ENCODE data around the gene SMYD3.
"Not testable (repeated sequence)": the region's sequence is repeated elsewhere in the genome, so short reads cannot be mapped to it uniquely, and the experiment has no call there.

SMYD3 gene

DNA sequence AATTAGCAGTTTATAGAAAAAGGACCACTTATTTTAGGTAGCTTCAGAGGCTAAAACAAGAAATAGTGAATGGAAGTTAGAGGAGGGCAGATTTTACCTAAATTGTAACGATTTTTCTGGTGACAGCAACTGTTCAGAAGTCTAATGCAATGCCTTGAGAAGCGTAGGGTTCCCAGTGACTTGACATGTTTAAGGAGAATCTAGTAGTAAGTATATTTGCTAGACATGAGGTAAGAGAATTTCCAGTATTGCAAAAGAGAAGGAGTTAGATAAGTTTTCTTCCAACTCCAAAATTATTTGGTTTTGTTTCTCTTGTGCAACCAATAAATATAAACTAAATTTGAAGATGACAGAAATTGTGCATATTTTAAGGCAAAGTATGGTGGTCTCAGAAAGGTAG is 140.0 kb downstream of the SMYD3 start:
- in situ Hi-C loops (cut with MboI; ENCODE audit: low sequenced_read_pairs): no loop called here

DNA sequence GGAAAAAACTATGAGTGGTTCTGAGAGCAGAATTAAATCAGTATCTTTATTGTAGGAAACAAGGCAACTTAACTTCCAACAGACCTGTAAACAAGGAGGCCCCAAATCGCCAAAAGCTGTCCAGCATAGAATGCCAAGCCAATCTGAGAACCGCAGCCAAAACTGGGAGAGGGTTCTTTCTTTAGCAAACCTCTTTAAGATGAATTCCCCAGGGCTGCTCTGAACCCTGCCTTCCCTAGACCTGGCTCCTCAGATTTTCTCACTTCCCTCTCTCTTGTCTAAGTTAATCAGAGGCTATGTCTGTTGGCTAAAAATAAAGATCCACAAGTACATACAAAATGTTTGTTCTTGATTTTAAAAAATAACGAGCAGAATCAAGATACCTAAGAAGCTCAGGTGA is 141.4 kb downstream of the SMYD3 start:
- in situ Hi-C loops (cut with MboI; ENCODE audit: low sequenced_read_pairs): no loop called here

GRCh38 chr1:246364415-246364941 is 142.6 kb downstream of the SMYD3 start:
- in situ Hi-C loops (cut with MboI; ENCODE audit: low sequenced_read_pairs): no loop called here

DNA sequence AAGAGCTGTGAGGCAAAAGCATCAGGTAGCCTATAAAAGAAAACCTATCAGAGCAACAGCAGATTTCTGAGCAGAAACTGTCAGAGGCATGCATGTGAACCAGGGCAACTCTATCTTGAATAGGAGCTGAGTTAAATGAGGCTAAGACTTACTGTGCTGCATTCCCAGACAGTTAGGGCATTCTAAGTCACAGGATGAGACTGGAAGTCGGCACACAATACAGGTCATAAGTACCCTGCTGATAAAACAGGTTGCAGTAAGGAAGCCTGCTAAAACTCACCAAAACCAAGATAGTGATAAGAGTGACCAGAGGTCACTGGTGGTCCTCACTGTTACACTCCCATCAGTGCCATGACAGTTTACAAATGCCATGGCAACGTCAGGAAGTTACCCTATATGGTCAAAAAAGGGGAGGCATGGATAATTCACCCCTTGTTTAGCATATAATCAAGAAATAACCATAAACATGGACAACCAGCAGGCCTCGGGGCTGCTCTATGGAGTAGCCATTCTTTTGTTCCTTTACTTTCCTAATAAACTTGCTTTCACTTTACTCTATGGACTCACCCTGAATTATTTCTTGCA is 150.0 kb downstream of the SMYD3 start:
- in situ Hi-C loops (cut with MboI; ENCODE audit: low sequenced_read_pairs): not testable (repeated sequence)

DNA sequence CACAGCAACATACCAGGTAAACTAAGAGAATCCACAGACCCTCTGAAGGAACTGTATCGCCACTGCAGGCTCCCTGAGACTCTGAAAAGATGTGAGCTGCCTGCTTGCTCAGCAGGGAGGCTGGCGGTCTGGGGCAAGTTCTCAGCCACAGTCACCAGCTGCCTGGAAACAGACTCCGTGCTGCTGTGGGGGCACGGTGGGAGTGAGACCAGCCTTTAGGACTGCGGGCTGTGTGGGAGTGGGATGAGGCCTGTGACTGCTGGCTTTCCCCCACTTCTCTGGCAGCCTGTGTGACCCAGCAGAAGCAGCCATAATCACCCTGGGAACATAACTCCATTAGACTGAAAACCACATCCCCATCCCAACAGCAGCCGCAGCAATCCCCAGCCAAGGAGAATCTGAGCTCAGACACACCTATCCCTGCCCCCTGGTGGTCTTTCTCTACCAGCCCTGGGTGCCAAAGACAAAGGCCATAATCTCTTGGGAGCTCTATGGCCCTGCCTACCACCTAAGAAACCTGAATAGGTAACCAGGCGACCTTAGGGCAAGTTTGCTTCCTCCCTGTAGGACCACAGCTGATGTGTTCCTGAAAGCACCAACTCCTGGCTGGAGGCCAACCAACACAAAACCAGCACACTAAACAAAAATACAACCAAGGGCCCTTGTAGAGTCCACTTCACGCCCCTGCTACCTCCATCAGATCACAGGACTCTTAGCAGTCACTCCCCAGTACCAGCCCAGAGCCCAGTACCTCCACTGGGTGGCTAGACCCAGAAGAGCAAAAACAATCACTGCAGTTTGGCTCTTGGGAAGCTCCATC is 151.5 kb downstream of the SMYD3 start:
- in situ Hi-C loops (cut with MboI; ENCODE audit: low sequenced_read_pairs): no loop called here

DNA sequence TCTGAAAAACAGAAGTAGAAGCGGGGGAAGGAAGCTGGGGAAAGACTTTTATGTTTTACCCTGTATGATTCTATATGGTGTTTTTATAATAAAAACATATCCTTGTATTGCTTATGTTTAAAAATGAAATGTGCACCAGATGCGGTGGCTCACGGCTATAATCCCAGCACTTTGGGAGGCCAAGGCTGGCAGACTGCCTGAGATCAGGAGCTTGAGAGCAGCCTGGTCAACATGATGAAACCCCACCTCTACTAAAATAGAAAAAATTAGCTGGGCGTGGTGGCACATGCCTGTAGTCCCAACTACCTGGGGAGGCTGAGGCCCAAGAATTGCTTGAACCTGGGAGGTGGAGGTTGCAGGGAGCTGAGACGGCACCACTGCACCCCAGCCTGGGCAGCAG is 155.4 kb downstream of the SMYD3 start:
- in situ Hi-C loops (cut with MboI; ENCODE audit: low sequenced_read_pairs): no loop called here

DNA sequence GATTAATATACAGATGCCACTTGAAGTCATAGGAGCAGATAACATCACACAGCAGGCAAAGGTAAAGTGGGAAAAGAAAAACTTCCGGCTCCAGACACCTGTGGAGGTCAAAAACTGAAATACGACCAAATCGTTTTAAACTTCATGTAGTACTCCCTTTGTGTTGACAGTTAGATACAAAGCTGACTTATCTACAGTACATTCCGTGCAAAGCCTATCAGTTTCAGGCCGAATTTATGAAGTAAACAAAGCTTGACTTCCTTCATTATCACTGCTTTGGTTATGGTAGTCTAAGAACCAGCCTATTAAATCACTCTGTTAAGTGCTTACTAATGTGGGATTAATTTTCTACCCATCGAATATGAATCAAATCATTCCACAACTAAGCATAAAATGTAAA is 156.3 kb downstream of the SMYD3 start:
- in situ Hi-C loops (cut with MboI; ENCODE audit: low sequenced_read_pairs): no loop called here

GRCh38 chr1:246343937-246344336 is 163.1 kb downstream of the SMYD3 start:
- in situ Hi-C loops (cut with MboI; ENCODE audit: low sequenced_read_pairs): no loop called here

GRCh38 chr1:246343251-246343650 is 163.8 kb downstream of the SMYD3 start:
- in situ Hi-C loops (cut with MboI; ENCODE audit: low sequenced_read_pairs): no loop called here

DNA sequence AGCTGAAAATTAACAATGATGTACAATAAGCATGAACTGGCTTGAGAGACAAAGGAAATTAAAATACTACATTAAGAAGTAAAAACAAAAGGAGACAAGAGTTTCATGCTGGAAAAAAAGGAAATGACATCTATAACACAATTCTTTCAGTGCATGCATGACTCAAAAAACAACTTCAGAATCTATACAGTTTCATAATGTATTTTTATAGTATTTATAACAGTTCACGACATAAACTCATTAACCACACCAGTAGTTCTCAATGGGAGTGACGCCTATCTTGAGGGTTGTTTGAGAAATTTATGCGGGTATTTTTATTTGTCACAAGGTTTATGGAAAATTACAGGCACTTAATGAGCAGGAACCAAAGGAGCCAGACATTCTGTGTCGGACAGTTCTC is 168.5 kb downstream of the SMYD3 start:
- in situ Hi-C loops (cut with MboI; ENCODE audit: low sequenced_read_pairs): no loop called here

- in situ Hi-C loops (cut with MboI; ENCODE audit: low sequenced_read_pairs): no loop called here
Measured at GRCh38 chr1:246338098-246338497, 169.0 kb downstream of the SMYD3 start.

DNA sequence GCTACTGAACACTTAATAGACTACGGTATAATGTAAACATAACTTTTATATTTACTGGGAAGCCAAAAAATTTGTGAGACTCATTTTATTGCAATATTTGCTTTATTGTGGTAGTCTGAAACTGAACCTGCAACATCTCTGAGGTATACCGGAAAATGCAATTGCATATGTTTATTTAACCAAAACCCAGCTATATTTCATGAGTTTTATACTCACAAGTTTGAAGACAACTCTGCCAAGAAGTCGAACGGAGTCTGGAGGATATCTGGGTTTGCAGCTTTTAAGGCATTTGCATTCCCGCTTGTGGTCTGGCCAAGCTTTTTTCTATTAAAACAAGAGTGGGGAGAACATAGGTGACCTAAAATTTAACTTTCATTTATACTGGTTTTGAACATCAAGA is 171.9 kb downstream of the SMYD3 start:
- in situ Hi-C loops (cut with MboI; ENCODE audit: low sequenced_read_pairs): no loop called here

DNA sequence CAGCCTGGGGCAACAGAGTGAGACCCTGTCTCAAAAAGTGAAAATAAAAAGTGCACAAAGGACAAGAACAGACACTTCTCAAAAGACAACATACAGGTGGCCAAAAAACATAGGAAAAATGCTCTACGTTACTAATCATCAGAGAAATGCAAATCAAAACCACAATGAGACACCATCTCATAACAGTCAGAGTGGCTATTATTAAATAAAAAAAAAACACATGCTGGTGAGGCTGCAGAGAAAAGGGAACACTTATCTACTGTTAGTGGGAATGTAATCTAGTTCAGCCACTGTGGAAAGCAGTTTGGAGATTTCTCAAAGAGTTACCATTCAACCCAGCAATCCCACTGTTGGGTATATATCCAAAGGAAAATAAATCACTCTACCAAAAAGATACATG is 173.2 kb downstream of the SMYD3 start:
- in situ Hi-C loops (cut with MboI; ENCODE audit: low sequenced_read_pairs): no loop called here

GRCh38 chr1:246332078-246332477 is 175.0 kb downstream of the SMYD3 start:
- in situ Hi-C loops (cut with MboI; ENCODE audit: low sequenced_read_pairs): no loop called here

DNA sequence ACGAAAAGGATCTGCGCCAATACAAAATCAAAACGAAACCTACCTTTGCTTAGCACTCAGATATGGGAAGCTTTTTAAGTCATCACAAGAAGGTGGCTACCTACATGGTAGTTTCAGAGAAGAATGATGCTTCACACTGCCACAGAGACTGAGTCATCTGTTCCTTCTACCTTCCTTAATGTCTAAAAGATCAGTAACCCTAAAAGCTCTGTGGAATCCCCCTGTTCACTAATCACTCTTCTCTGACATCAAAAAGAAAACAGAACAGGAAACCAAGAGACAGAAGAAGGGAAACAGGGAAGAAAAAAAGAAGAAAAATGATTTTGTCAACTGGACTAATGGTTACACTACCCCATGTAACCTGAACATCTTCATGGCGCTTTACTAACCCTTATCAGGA is 177.2 kb downstream of the SMYD3 start:
- in situ Hi-C loops (cut with MboI; ENCODE audit: low sequenced_read_pairs): no loop called here

- in situ Hi-C loops (cut with MboI; ENCODE audit: low sequenced_read_pairs): not testable (repeated sequence)
Measured at GRCh38 chr1:246329292-246329691, 177.8 kb downstream of the SMYD3 start.

- in situ Hi-C loops (cut with MboI; ENCODE audit: low sequenced_read_pairs): no loop called here
Measured at GRCh38 chr1:246324711-246325110, 182.4 kb downstream of the SMYD3 start.

- in situ Hi-C loops (cut with MboI; ENCODE audit: low sequenced_read_pairs): not testable (repeated sequence)
Measured at GRCh38 chr1:246324033-246324432, 183.0 kb downstream of the SMYD3 start.

GRCh38 chr1:246320286-246320685 is 186.8 kb downstream of the SMYD3 start:
- in situ Hi-C loops (cut with MboI; ENCODE audit: low sequenced_read_pairs): no loop called here

GRCh38 chr1:246319083-246319714 is 187.9 kb downstream of the SMYD3 start:
- in situ Hi-C loops (cut with MboI; ENCODE audit: low sequenced_read_pairs): no loop called here

GRCh38 chr1:246318622-246319021 is 188.5 kb downstream of the SMYD3 start:
- in situ Hi-C loops (cut with MboI; ENCODE audit: low sequenced_read_pairs): no loop called here

DNA sequence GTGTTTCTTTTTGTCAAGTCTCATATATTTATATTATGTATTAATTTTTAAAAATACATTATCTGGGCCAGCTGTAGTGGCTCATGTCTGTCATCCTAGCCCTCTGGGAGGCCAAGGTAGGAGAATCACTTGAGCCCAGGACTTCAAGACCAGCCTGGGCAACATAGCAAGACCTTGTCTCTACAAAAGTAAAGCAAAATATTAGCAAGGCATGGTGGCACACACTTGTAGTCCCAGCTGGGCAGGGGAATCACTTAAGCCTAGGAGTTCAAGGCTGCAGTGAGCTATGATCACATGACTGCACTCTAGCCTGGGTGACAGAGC is 189.1 kb downstream of the SMYD3 start:
- in situ Hi-C loops (cut with MboI; ENCODE audit: low sequenced_read_pairs): no loop called here
